LNCaP clone FGC (cell line): Measurements from ENCODE around the gene ZNF554.

Source experiments
- DNase-seq: peaks from one replicate; pipeline ENCODE4 v3.0.0-alpha.2; 2011; ENCODE audit warnings: low read depth
- H3K4me3 ChIP-seq: 2 replicates; pipeline ENCODE4 v1.5.1; 2011; ENCODE audit warnings: mild to moderate bottlenecking, low read depth, low read length, control low read depth
- TF ChIP-seq, protein P1 (sequence below): IDR thresholded peaks from 2 replicates; pipeline ENCODE4 v1.5.1; 2012; ENCODE audit warnings: mild to moderate bottlenecking; ENCODE audit not compliant: control insufficient read depth, insufficient read depth; ENCODE audit errors: extremely low read depth

Gene ZNF554

DNA sequence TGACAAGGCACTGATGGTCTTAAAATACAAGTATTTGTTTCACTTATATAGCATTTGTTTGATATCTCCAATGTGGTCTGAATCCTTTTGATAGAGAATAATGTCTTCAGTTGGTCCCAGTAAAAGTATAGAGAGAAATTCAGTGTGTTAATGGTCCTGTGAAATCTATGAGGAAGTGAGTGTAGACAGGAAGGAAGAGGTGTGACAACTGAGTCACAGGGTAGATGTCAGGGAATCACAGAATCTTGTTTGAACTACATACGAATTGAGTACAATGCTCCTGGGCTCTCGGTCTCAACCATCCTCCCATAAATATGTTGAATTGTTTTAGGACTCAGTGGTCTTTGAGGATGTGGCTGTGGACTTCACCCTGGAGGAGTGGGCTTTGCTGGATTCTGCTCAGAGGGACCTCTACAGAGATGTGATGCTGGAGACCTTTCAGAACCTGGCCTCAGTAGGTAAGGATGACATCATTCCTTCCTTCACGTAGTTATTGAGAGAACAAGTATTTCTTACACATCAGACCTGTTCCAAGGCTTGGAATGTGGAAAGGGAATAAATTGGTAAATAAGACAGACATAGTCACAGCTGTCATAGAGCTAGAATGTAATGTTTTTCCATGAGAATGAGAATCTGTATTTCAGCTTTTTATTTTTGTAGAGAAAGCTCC is 30.7 kb downstream of the ZNF554 start:
- DNase-seq, result no peak
- no peak overlapping the region for H3K4me3 ChIP-seq
- TF ChIP-seq, protein P1, sequence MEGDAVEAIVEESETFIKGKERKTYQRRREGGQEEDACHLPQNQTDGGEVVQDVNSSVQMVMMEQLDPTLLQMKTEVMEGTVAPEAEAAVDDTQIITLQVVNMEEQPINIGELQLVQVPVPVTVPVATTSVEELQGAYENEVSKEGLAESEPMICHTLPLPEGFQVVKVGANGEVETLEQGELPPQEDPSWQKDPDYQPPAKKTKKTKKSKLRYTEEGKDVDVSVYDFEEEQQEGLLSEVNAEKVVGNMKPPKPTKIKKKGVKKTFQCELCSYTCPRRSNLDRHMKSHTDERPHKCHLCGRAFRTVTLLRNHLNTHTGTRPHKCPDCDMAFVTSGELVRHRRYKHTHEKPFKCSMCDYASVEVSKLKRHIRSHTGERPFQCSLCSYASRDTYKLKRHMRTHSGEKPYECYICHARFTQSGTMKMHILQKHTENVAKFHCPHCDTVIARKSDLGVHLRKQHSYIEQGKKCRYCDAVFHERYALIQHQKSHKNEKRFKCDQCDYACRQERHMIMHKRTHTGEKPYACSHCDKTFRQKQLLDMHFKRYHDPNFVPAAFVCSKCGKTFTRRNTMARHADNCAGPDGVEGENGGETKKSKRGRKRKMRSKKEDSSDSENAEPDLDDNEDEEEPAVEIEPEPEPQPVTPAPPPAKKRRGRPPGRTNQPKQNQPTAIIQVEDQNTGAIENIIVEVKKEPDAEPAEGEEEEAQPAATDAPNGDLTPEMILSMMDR, result no peak

DNA sequence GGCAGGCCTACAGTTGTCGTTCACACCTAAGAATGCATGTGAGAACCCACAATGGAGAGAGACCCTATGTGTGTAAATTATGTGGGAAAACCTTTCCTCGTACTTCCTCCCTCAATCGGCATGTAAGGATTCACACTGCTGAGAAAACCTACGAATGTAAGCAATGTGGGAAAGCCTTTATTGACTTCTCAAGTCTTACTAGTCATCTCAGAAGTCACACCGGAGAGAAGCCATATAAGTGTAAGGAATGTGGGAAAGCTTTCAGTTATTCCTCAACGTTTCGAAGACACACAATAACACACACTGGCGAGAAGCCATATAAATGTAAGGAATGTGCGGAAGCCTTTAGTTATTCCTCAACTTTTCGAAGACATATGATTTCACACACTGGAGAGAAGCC is 32.9 kb downstream of the ZNF554 start:
- H3K4me3 ChIP-seq, result no peak overlapping the region
- no peak for DNase-seq
- TF ChIP-seq, protein P1, result no peak

DNA sequence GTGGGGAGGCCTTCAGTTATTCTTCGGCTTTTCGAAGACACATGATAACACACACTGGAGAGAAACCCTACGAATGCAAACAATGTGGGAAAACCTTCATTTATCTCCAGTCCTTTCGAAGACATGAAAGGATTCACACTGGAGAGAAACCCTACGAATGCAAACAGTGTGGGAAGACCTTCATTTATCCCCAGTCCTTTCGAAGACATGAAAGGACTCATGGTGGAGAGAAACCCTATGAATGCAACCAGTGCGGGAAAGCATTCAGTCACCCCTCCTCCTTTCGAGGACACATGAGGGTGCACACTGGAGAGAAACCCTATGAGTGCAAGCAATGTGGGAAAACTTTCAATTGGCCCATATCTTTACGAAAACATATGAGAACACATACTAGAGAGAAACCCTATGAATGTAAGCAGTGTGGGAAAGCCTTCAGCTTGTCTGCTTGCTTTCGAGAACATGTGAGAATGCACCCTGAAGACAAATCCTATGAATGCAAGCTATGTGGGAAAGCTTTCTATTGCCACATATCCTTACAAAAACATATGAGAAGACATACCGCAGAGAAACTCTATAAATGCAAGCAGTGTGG is 33.4 kb downstream of the ZNF554 start:
- no peak for DNase-seq
- TF ChIP-seq, protein P1, result no peak
- H3K4me3 ChIP-seq, result no peak overlapping the region

DNA sequence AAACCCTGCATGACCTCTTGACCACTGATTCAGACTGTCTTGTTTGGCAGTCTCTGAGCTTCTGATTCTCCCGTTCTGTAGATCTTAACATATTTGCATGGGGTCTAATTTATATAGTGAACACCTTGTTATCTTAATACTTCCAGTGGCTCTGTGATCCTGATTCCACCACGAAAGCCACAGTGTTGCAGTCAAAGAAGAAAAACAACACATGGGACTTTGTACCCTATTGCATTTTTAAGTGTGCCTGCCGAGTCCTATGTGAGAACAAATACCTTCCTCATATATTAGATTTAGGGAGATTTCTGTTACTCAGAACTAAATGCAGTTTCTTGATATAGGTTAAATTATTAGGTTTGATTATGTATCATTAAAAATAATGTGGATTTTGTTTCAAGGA is 35.2 kb downstream of the ZNF554 start:
- H3K4me3 ChIP-seq, result no peak overlapping the region
- no peak for DNase-seq
- TF ChIP-seq, protein P1, result no peak

DNA sequence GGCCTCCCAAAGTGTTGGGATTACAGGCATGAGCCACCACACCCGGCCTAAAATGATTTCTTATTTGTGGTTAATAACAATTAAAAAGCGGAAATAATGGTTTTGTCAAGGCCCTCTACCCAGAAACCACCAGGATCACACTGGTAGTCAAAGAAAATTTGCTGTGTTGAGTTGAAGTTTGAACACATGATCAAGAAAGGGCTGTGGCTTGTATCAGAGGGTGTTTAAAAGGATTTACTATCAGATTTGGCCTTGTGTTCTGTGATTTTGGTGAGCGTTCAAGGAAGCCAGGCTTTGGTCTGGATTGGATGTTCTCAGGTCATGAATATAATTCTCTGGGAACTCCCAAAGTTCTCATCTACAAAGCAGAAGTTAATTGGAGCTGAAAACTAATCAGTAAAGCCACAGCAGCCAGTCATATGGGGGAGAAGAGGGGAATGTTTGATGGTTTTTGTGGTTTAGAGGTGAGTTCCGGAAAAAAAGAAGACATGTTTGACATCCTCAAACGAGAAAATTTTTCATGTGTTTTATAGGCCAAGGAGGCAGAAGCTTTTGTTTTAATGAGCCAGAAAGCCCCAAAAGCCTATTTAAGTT is 36.9 kb downstream of the ZNF554 start:
- TF ChIP-seq, protein P1, result no peak
- no peak overlapping the region for H3K4me3 ChIP-seq
- DNase-seq, result no peak

DNA sequence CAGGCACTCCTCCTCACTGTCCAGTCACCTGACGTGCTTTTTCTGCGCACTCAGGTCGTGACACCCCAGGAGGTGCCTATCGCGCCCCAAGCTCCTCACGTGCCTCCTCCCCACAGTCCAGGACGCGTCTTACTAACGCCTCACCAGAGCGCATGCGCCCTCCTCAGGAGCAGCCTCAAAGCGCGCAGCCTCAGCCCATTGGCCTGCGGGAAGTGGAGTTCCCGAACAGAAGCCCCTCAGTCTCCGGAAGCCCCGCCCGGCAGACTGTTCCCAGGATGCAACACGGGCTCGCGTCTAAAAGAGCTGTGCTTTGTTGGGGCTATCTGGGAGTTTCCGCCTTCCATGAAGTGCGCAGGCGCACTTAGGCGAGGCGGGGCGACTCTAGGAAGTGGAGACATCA is 39.2 kb downstream of the ZNF554 start:
- TF ChIP-seq, protein P1, result no peak

More for the DNA sequence above, 39.2 kb downstream of the ZNF554 start:
- DNase-seq, result no peak
- H3K4me3 ChIP-seq, result no peak overlapping the region
